GM21381 (cell line): Measurements from ENCODE around the gene TMEM25.
"Not testable (repeated sequence)": the region's sequence is repeated elsewhere in the genome, so short reads cannot be mapped to it uniquely, and the experiment has no call there.

Source experiments
- ATAC-seq: cut with Tn5 transposase; IDR thresholded peaks from one replicate; pipeline ENCODE4 v1.9.1; 2021; ENCODE audit warnings: mild to moderate bottlenecking, moderate library complexity; ENCODE audit not compliant: unreplicated experiment

The TMEM25 gene

DNA sequence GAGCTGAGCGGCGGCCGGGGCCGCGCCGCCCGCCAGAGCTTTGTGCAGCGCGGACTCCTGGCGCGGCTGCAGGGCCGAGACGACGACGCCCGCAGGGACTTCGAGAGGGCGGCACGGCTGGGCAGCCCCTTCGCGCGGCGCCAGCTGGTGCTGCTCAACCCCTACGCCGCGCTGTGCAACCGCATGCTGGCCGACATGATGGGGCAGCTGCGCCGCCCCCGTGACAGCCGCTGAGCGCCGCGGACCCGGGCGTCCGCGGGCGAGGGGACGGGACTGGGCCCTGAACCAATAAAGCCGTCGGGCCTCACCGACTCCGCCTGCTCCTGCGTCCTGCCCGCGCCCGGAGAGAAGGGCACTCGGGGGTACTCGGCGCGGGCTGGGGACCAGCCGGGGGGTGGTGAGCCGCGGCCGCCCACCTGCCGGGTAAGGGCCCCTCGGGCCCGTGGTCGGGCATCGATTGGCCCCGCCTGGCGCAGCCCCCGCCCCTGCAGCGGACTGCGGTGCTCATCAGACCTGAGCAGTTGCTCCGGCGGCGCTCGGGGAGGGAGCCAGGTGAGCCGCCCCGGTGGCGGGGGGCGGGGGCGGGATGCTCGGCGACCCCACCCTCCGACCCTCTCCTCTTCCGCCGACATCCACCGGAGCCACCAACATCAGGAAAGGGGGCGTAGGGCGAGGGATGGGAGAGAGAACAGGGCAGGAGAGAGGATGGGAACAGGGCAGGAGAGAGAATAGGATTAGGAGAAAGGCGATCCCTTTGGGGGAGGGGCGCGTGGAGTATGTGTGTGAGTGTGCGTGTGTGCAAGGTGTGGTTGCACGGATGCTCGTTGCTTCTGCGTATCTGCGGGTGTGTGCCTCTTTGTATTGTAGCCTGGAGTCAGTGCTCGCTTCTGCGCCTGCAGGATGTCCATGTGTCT is at the start of gene TMEM25:
Gene TMEM25, plus strand, starts transcription at position 510 of the 914 bp plus-strand sequence. CDS start 610 bp downstream, outside the sequence.
- ATAC-seq: peak; percentile 63

DNA sequence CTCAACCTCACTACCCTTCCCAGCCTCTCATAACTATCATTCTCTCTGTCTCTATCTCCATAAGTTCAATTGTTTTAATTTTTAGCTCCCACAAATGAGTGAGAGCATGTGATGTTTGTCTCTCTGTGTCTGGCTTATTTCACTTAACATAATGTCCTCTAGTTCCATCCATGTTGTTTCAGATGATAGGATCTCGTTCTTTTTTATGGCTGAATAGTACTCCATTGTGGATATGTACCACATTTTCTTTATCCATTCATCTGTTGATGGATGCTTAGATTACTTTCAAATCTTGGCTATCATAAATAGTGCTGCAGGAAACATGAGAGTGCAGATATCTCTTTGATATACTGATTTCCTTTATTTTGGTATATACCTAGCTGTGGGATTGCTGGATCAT is 49.8 kb upstream of the TMEM25 start:
- not testable (repeated sequence) for ATAC-seq

DNA sequence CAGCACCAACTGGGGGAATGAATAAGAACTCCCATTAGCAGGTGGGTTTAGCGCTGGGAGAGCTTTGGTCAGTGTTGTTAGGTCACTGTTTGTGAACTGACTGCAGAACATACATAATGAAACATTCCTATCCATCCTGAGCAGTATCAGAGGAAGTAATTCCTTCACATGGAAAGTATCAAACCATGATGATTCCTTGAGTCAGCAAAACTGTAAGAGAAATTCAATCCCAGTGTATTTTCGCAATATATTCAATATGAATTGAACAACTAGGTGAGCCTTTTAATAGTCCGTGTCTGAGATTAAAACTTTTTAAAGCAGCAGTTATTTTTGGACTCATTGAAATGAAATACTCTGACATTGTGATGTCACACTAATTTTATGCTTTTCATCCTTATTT is 46.6 kb upstream of the TMEM25 start:
- ATAC-seq: no peak

DNA sequence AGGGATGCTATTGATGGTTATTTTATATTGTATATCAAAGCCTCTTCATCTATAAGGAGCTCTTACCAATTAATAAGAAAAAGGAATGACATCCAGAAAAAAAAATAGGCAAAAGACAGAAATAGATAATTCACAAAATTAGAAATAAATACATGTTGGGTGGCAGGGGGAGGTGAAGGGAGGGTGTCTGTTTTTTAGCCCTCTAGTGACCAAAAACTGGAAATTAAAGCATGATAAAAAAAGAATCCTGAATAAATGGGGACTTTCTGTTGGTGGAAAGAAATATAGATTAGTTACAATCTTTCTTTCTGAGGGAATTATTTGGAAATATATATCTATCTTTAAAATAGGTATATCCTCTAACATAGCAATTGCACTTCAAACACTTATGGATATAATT is 45.7 kb upstream of the TMEM25 start:
- ATAC-seq: no peak

DNA sequence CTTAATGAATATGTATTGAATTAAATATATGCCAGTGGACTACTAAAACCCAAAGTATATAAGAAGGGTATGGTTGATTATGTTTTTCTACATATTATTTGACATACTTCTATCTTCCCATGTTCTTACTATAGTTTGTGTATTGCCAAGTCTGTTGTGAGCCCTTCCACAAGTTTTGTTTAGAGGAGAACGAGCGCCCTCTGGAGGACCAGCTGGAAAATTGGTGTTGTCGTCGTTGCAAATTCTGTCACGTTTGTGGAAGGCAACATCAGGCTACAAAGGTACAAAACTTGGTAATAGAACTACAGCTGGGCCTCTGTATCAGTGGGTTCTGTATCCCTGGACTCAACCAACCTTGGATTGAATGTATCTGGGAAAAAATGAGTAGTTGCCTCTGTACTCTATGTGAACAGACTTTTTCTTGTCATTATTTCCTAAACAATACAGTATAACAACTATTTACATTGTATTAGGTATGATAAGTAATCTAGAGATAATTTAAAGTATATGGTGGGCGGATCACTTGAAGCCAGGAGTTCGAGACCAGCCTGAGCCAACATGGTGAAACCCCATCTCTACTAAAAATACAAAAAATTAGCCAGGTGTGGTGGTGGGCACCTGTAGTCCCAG is 42.4 kb upstream of the TMEM25 start:
- no peak for ATAC-seq

DNA sequence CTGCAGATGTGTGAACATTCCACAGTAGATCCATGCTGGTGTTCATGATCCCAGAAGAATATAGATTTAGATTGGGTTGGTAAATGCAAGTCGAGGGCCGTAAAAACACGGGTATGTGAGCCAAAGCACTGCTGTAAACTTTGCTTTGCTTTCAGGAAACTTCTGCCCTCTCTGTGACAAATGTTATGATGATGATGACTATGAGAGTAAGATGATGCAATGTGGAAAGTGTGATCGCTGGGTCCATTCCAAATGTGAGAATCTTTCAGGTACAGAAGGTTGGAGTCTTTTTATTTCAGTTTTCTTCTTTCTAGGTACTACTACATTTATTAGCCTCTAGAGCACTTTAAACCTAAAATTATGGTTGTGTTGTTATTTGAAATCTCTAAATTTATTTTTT is 40.0 kb upstream of the TMEM25 start:
- no peak for ATAC-seq

DNA sequence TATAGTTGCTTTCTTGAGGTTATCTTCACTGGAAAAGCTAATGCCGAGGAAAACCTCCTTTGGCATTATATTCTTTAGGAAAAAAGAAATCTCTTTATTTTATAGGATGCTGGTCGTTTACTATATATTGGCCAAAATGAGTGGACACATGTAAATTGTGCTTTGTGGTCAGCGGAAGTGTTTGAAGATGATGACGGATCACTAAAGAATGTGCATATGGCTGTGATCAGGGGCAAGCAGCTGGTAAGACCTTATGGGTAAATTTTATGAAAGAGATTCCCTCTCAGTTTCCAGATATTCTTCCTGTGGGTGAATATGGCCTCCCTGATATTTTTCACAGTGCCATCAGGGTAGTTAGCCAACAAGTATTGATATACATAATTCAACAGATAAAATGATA is 33.2 kb upstream of the TMEM25 start:
- ATAC-seq: no peak

DNA sequence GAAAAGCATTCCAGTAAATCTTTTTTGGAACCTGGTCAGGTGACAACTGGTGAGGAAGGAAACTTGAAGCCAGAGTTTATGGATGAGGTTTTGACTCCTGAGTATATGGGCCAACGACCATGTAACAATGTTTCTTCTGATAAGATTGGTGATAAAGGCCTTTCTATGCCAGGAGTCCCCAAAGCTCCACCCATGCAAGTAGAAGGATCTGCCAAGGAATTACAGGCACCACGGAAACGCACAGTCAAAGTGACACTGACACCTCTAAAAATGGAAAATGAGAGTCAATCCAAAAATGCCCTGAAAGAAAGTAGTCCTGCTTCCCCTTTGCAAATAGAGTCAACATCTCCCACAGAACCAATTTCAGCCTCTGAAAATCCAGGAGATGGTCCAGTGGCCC is 27.8 kb upstream of the TMEM25 start:
- no peak for ATAC-seq

DNA sequence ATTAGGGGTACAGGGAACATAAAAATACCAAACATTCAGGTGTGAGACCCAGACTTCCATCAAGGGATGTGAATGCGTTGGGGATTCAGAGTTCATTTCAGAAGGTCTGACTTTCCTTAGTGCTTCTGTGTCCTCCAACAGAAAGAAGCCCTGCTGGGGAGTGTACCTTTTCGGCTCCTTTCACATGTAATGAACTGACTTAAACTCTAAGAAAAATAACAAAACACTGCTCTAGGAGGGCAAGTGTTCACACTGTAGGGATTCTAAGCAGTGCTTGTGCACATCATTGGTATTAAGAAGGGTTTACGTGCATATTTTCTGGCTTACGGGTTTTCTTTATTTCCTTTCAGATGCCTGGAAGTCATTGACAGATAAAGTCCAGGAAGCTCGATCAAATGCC is 19.4 kb upstream of the TMEM25 start:
- ATAC-seq: no peak

DNA sequence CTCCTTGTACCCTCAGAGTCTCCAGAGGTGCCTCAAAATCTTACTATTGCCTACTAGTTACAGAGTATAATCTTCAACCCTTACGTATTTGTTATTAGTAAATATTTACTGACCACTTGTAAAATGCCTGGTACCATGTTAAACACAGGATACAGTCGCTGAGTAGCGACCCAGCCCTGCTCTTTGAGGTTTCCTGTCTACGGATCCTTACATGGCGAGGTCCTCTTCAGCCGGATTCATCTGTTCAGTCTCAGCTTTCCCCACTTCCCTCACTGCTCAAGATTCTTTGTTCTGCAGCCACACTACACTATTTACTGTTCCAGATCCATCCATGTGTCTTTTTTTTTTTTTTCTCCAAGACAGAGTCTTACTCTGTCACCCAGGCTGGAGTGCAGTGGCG is 16.9 kb upstream of the TMEM25 start:
- no peak for ATAC-seq

DNA sequence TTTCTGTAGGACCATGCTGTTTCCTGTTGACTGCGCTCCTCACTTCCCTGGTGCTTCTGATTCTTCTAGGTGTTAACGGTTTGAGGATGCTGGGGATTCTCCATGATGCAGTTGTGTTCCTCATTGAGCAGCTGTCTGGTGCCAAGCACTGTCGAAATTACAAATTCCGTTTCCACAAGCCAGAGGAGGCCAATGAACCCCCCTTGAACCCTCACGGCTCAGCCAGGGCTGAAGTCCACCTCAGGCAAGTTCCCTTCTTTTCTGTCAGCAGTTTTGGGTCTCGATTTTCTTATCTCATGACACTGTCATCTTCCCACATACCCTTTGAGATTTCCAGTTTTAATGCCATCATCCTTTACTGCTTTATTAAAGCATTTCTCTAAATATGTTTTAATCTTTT is 11.4 kb upstream of the TMEM25 start:
- ATAC-seq: no peak

DNA sequence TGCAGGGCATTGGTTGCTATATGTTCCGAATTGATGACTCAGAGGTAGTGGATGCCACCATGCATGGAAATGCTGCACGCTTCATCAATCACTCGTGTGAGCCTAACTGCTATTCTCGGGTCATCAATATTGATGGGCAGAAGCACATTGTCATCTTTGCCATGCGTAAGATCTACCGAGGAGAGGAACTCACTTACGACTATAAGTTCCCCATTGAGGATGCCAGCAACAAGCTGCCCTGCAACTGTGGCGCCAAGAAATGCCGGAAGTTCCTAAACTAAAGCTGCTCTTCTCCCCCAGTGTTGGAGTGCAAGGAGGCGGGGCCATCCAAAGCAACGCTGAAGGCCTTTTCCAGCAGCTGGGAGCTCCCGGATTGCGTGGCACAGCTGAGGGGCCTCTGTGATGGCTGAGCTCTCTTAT is 9.1 kb upstream of the TMEM25 start:
- peak; percentile 54 for ATAC-seq

DNA sequence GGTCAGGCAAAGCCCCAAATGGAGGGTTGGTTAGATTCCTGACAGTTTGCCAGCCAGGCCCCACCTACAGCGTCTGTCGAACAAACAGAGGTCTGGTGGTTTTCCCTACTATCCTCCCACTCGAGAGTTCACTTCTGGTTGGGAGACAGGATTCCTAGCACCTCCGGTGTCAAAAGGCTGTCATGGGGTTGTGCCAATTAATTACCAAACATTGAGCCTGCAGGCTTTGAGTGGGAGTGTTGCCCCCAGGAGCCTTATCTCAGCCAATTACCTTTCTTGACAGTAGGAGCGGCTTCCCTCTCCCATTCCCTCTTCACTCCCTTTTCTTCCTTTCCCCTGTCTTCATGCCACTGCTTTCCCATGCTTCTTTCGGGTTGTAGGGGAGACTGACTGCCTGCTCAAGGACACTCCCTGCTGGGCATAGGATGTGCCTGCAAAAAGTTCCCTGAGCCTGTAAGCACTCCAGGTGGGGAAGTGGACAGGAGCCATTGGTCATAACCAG is 8.4 kb upstream of the TMEM25 start:
- ATAC-seq: no peak

DNA sequence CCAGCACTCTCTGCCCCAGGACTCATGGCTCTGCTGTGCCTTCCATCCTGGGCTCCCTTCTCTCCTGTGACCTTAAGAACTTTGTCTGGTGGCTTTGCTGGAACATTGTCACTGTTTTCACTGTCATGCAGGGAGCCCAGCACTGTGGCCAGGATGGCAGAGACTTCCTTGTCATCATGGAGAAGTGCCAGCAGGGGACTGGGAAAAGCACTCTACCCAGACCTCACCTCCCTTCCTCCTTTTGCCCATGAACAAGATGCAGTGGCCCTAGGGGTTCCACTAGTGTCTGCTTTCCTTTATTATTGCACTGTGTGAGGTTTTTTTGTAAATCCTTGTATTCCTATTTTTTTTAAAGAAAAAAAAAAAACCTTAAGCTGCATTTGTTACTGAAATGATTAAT is 6.6 kb upstream of the TMEM25 start:
- no peak for ATAC-seq

DNA sequence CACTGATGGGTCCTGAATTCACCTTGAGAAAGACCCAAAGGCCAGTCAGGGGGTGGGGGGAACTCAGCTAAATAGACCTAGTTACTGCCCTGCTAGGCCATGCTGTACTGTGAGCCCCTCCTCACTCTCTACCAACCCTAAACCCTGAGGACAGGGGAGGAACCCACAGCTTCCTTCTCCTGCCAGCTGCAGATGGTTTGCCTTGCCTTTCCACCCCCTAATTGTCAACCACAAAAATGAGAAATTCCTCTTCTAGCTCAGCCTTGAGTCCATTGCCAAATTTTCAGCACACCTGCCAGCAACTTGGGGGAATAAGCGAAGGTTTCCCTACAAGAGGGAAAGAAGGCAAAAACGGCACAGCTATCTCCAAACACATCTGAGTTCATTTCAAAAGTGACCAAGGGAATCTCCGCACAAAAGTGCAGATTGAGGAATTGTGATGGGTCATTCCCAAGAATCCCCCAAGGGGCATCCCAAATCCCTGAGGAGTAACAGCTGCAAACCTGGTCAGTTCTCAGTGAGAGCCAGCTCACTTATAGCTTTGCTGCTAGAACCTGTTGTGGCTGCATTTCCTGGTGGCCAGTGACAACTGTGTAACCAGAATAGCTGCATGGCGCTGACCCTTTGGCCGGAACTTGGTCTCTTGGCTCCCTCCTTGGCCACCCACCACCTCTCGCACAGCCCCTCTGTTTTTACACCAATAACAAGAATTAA is 6.1 kb upstream of the TMEM25 start:
- ATAC-seq: no peak

DNA sequence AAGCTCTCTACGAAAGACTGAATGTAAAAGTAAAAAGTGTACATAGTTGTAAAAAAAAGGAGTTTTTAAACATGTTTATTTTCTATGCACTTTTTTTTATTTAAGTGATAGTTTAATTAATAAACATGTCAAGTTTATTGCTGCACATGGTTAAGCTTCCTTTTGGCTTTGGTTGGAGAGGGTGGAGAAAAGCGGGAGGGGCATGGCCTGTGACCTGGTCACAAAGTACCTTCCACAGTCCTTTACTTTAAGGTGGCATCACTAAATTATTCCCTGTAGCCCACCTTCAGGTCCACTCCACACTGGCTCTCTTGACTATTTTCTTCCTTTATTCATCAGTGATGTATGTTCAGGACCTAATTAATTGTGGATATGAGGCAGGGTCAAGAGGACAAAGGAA is 4.3 kb upstream of the TMEM25 start:
- ATAC-seq: no peak

DNA sequence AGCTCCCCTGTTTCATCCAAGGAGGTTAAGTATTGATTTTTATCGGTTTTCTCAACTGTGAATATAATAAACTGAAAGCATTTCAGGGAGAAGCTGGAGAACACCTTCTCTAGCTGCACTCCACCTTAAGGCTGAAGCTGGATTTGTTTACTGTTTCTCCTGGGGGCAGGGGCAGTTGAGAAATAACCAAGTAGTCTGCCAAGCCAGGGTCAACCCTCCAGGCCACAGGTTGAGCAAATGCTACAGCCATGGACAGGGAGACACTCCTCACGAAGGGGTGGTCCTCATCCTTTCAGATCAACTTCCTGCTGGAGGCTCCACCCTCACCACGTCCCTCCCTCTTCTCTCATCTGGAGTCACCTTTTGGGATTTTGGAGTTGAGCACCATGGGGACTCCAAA is 3.9 kb upstream of the TMEM25 start, which contains the start of gene TTC36:
Gene TTC36, plus strand, starts transcription at position 366 of the 400 bp plus-strand sequence. Its CDS starts 21 bp downstream, at position 387.
- no peak for ATAC-seq

DNA sequence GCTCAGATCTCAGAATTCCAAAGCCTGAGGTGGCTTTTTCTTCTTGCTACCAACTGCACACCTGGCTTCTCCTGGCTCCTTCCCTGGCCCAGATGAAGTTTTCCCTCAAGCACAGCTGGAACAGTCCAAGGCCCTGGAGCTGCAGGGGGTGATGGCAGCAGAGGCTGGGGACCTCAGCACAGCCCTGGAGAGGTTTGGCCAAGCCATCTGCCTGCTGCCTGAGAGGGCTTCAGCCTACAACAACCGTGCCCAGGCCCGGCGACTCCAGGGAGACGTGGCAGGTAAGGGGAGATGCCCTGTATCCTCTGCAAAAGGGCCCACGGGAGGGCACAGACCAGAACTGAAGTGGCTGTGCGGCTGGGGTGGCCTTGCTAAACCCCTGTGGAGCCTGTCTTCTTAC is 2.5 kb upstream of the TMEM25 start:
- no peak for ATAC-seq

DNA sequence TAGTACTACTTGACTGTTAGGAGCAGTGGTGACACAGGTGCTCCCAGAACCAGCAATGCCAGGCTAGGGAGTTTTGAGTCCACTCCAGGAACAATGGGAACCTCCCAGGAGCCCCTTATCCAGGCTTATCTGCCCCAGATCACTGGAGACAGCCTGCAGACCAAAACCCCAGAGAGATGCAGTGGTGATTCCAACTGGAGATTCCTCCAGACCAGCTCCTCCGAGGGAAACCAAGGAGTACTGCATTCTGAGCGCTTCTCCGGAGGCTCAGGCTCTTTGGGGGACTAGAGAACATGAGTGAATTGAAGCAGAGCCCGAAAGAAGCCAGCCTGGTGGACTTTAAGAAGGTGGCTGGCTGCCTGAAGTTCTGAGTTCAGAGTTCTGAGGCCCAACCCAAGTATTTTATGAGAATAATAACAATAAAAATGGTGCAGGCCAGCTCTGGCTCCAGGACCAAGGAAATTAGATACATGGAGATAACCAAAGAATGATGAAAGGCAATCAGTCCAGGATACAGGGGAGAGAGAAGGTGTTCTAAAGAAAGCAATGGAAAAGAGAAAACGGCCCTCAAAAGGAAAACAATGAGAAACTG is 1.3 kb upstream of the TMEM25 start:
- ATAC-seq: no peak

DNA sequence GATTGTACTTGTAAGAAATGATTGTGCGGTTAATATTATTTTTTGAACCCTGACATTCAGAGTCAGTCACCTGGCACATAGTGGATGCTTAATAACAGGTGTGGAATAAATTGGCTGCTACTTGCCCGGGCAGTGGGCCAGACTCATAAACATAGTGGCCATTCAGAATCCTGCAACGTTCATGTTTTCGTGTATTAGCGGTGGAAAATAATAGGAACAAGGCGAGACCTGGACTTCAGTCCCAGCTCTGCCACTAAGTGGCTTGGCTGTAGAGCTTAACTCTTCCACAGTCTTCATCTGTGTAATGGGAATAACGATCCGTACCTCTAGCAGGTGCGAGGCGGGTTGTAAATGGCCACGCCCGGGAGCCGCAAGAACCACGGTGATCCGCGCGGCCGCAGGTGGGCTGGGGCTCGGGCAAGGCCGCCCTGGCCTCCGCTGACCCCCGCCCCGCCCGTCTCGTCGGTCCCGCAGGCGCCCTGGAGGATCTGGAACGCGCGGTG is 761 bp upstream of the TMEM25 start:
- no peak for ATAC-seq

DNA sequence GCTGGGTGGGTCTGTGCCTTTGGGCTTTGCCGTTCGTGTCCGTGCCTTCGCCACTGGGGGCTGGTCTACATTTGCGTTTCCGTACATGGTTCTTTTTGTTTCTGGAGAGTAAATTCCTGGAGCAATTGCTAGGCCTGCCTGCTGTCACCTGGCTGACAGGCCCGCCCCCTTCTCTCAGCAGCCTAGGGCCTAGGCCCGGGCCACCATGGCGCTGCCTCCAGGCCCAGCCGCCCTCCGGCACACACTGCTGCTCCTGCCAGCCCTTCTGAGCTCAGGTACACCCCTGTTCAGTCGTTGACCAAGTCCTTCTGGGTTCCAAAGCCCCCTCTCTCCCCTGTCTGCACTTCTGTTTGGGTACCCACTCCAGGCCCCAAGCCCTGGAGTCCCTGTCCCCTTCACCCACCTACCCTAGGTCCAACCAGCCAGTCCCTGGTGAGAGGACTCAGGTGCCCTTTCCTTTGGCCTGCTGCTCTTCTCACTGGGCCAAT is 649 bp downstream of the TMEM25 start:
- ATAC-seq: no peak
